GM12875 (cell line): ENCODE data around the gene SLC26A6.

Experiments
- H3K4me3 ChIP-seq: one replicate; pipeline ENCODE4 v1.5.1; 2011; ENCODE audit warnings: low read depth, low read length, control low read depth
- TF ChIP-seq, protein P1 (sequence below): IDR thresholded peaks from 2 replicates; pipeline ENCODE4 v1.5.1; 2011; ENCODE audit warnings: low read depth, mild to moderate bottlenecking, control low read depth, inconsistent platforms, low read length, moderate library complexity, borderline replicate concordance; ENCODE audit not compliant: insufficient read depth

Gene SLC26A6

DNA sequence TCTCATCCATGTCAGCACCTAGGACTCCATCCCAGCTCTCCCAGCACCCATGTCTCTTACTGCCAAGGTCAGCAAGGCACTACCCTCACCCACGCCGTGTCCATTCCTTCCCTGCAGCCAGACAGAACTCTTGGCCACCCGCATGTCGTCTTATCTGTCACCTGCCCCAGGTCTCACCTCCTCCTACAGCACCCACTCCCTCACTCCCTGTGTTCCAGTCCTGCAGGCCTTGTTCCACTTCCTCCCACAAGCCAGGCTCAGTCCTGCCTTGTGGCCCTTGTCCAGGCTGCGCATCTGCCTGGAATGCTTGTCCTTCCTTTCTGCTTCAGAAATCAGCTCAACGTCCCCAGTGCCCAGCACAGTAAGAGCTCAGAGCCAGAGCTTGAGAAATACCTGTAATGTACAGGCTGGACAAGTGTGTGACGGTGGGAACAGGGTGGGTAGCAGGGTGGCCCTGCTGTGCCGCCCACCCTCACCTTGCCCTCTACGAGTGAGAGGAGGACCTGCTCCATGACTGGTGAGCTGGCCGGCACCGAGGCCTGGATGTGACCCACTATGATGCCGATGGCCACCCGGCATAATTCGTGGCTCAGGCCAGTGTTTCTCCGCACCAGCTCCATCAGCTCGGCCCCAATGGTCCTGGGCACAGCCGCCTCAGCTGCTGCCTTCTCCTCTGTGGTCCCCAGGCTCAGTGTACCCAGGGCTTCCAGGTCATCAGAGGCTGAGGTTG lies 45.7 kb upstream of the SLC26A6 start:
- TF ChIP-seq, protein P1, sequence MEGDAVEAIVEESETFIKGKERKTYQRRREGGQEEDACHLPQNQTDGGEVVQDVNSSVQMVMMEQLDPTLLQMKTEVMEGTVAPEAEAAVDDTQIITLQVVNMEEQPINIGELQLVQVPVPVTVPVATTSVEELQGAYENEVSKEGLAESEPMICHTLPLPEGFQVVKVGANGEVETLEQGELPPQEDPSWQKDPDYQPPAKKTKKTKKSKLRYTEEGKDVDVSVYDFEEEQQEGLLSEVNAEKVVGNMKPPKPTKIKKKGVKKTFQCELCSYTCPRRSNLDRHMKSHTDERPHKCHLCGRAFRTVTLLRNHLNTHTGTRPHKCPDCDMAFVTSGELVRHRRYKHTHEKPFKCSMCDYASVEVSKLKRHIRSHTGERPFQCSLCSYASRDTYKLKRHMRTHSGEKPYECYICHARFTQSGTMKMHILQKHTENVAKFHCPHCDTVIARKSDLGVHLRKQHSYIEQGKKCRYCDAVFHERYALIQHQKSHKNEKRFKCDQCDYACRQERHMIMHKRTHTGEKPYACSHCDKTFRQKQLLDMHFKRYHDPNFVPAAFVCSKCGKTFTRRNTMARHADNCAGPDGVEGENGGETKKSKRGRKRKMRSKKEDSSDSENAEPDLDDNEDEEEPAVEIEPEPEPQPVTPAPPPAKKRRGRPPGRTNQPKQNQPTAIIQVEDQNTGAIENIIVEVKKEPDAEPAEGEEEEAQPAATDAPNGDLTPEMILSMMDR: no peak
- H3K4me3 ChIP-seq: no peak overlapping the region

DNA sequence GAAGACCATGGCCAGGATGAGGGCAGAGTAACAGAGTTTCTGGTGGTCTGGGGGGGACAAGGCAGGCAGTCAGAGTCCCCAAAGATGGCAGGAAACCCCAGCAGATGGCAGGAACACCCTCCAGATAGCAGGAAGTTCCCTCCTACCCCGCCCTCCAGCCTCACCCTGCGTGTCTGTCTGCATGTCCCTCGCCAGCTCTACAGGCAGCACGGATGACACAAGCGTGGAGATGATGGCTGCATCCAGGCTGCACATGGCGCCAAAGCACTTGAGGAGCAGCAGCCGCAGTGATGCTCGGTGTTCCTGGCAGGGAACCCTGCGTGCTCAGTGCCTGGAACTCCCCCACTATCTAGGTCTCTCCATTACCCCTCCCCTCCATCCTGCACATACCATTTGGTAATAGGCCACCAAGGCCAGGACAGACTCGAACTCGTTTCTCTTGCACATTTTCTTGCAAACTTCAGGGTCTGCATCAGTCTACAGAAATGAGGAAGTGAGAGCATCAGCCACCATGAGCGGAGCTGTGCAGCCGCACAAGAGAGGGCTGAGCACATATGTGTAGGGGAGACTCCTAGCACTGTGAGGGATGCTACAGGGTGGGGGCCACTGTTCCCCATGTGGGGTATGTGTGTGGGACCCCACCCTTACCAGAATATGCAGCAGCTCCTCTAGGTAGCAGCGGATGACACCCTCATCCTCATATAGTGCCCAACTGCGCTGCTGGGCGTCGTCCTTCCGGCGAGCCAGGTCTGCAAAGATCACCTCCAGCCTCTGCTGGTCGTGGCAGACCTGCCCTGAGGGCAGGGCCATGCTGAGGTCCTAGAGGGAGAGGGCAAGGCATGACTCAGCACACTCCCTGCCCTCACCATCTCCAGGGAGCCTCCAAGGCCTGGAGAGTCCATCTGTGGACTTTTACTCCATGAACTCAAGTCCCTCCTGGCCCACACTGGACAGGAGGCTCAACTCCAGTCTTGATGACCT lies 44.4 kb upstream of the SLC26A6 start:
- TF ChIP-seq, protein P1: no peak

DNA sequence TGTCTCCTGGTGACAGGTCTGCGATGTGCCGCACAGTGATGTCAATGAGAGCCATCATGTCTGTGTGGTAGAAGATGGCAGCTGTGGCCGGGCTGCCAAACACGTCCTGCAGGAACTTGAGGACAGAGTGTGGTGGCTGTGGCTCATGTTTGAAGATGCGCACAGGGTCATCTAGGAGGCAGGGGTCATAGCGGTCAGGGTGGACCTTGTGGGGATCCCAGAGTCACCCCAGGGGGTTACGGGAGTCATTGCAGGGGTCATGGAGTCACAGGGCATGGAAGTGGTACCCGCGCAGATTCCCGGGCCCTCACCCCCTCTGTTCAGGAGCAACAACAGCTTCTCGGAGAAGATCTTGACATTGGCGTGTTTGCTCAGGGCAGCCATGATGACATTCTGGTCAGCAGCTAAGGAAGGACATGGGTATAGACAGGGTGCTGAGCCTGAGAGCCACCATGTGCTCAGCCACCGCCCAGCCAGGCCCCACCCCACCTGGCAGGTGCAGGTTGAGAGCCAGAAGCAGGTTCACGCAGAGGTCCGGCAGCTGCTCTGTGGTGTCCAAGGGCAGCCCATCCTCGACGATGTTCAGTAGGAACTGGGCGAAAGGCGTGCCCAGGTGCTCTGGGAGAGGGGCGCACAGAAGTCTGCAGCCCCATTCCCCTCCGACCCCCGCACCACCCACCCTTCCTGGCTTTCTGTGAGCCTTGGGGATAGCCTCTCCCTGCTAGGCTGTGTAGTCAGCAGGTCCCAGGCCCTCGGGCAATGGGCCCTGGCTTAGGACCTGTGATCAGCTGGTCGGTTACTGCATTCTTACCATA lies 43.5 kb upstream of the SLC26A6 start:
- no peak overlapping the region for H3K4me3 ChIP-seq
- TF ChIP-seq, protein P1: no peak

More for the DNA sequence above, 44.4 kb upstream of the SLC26A6 start:
- no peak overlapping the region for H3K4me3 ChIP-seq

DNA sequence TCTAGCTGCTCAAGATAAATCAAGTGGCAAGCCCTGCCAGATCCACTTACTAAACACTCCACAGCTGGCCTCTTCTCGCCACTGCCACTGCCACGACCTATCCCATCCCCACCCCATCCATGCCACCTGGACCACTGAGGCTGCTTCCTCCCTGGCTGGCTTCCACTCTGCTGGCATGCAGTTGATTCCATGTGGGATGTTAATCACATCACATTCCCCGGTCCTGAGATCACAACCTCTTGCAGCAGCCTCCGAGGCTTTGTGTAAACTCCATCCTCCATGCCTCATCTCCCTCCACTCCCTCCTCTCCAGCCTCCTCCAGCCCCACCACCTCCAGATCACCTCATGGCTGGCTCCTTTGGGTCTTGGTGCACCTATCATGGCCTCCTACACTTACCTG lies 42.8 kb upstream of the SLC26A6 start:
- no peak overlapping the region for H3K4me3 ChIP-seq
- TF ChIP-seq, protein P1: no peak

DNA sequence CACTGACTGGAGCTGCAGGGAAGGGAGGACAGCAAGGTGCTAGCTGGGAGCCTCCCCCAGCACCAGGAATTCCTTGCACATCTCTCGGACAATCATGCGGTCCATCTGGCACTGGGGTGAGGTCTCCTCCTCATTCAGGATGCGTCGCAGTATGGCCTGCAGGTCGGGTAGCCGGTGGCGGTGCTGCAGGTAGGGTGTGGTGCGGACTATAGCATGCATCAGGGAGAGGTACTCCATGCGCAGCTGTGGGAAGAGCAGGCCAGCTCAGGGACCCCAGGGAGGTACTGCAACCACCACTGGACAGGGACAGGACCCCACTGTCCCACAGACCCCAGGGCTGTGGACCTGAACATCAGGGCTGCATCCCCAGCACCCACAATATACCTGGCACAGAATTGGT lies 39.2 kb upstream of the SLC26A6 start:
- TF ChIP-seq, protein P1: no peak
- H3K4me3 ChIP-seq: no peak overlapping the region

DNA sequence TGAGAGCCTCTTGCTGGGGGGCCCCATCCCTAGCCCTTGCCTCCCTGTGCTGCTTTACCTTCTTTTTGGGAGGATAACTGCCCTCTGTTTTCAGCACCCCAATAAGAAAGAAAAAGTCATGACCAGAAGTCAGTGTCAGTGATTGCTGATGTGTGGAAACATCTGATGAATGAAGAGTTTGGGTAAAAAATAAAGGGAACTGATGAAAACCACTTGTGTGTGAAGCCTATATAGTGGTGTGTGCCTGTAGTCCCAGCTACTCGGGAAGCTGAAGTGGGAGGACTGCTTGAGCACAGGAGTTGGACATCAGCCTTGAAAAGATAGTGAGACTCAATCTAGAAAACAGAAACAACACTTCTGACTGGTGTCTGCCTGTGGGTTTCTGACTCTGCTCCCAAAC lies 37.3 kb upstream of the SLC26A6 start:
- H3K4me3 ChIP-seq: no peak overlapping the region
- TF ChIP-seq, protein P1: no peak
